Fibroblast of gingiva (primary cell): ENCODE measurements around the gene THEM4.

ENCODE experiments used
- DNase-seq: peaks from one replicate; pipeline ENCODE4 v3.0.0-alpha.2; 2011; ENCODE audit warnings: low read depth

THEM4 gene

DNA sequence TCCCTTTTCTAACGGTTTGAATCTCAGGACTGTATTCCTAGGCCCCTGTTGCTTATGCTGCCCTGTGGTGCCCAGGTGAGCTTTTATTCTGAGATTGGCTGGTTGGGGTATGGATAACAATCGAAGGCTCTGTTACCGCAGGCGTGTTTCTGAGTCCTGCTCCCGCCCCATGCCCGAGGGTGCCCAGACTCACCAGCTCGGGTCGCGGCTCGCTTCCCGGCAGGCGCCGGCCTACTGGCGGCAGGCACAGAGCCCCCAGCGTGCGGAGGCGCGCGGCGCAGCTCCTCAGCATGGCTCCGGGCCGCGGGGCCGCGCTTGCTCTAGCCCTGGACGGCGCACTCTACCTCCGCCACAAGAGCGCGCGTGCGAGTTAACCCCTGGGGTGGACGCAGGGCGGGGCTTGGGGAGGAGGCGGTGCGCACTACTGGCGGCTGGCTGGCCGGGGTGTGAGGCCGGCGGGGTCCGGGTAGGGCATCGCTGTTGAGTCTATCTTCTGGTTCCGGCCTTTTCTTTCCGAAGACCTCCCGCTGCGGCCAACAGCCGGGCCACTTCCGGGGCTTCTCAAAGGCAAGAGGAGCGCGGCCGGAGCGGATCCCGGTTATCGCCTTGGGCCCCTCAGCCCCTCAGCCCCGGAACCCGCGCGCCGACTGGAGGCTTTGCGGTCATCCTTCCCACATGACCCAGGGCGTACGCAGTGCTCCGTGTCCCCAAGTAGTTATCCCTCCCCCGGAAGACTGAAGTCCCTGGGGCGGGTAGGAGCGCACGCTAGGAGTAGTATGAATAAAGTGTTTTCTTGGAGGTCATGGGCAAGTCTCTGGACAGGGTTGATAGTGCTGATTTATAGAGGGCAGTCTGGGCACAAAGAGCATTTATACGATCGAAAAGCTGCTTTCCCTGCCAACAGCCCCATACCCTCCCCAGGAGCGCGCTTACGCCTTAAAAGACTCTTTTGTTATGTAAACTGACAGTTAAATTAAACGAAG lies at the start of gene THEM4:
THEM4 (minus strand) TSS at position 345 of the 983 bp plus-strand sequence; CDS start at position 292, 53 bp downstream.
- DNase-seq = peak; percentile 97

DNA sequence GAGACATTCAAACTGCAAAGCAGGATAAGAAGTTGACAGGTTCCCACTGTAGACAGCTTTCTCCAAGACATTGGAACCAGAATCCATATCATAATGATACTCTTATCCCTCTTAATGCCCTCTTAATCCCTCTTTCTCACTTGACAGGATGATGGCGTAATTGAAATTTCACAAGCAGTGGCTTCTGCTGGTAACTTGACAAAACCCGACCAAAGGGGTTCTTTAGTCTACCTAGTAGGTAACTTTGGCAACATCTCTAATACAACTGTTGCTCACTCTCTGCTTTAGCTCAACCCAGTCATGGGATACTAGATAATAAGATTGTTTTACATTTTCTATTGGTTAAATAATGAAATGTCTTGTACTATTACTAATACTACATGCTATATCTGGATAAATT lies 49.6 kb upstream of the THEM4 start:
- no peak for DNase-seq

DNA sequence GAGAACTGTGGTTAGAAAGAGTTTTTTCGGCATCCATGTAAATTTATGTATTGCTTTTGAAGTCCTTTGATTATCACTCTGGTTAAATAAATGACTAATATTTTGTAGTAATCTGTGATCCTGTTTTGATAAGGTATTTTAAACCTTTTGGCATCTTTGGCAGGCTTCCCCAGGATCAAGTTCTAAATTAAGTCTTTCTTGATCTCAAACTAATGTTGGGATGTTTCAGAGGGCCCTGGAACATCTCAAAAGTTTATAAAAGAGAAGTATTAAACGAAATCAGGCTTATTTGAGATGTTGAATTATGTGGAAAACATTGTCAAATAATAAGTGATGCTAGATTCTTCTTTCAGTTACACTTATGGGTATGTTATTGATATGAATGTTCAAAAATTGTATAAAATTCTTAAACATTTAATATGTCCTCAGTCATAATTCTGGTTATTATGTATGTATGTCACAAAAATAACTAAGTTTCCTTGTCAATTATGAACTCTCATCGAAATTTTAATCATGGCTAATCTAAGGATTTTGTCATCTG lies 47.7 kb upstream of the THEM4 start:
- no peak for DNase-seq

DNA sequence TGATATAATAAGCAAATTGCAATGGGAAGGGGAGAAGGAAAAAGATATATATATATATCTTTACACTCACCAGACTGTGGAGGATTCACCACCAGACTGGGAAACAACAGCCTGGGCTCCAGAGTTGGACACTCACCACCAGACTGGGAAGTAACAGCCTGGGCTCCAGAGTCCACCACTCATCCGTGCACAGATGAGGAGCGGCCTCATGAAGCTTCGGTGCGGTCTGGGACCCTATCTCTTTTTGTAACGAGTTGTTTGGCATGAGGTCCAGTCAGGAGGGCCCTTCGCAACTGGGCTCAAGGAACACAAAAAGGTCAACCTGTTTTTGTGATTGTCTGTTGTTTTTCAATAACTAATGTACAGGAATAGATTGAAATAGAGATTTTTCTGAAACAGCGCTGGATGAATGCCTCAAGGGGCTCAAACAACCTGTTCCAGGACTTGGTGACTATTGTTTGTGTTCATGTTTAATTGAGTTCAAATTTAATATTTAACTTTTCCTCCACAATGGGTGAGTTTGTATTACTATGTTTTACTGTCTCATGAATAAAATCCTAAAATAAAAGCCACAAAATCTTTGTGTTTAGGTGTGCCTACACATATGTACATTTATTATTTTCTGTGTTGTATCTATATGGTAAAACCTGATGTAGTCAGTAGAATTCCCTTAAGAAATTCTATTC lies 44.2 kb upstream of the THEM4 start:
- no peak for DNase-seq

DNA sequence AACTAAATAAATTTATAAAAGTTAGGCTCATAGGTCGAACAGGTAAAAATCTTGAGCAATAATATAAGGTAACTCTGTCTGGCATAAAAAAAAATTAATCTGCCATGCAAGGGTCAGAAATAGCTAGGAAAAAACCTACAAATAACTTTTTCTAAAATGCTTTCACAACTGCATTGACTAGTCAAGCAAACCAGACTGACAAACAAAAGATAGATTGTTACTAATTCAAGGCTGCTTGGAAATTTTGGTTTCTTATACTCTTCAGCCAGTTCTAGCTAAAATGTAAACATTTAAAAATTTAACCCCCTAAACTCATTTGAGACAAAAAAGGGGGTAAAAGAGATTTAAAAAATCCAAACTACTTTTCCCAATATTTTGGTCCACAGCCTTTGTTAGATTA lies 43.5 kb upstream of the THEM4 start:
- no peak for DNase-seq

DNA sequence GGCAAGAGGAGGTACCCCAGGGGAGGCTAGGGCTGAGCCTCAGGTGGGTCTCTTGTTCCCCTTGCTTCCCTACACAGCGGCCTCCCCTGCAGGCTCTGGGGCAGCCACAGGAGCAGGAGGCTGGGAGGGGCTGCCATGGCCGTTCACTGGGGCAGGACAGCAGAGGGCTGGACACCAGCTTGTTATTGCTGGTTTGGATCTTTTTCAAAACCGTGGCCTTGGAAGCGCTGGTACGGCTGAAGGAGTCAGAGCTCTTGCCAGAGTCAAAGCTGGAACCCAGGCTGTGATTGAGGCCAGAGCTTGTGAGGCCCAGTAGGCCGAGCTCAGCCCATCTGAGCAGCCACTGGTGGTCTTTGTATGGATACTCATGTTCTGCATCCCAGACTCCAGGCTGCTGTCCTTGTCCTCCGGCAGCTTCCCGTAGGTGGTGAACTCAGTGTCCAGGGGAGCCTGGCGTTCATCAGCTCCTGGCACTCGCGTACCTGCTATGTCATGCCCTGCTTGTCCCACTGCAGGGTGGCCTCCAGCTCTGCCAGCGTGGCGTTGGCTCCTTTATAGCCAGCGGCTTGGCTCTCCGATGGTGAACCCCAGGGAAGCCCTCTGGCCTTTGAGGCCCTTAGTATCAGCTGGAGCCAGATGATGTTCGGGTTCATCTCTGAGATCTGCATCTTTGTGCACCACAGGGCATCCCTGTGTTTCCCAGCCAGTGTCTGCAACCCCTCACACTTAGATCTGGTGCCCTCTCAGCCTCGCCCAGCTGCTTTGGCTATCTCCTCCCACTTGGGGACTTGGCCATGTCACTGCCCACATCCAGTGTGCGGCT lies 40.3 kb upstream of the THEM4 start:
- no peak for DNase-seq

DNA sequence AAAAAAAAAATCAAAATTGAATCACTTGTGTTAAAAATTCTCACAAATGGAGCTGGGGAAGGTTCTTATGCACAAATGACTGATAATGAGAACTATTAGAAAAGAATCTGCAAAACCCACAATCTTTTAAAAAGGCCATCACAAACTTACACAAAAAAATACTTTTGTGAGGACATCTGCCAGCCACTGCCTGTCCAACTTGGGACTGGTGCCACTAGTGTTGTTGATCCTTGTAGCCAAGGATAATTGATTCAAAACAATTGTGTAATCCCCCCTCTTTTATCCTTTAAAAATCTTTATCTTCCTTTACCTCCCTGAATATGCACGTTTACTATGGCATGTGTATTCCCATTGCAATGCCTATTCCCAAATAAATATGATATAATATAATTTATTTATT lies 39.2 kb upstream of the THEM4 start:
- DNase-seq = peak; percentile 34

DNA sequence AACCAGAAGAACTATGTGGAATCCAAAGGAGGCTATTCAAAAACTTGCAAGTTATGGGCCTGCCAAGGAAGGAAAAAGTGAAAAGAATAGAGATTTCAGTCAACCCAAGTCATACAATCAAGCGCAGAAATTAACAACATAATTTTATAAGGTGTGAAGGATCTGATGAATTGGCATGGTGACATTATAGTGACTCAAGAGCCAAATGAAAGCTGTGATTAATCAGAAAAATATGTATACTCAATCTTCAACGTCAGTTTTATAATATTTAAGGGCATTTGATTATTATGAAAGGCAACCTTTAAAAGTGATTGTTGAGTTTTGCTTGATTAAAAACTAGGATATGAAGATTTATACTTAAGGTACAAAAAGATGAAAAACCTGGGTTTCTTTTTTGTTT lies 37.8 kb upstream of the THEM4 start:
- no peak for DNase-seq

DNA sequence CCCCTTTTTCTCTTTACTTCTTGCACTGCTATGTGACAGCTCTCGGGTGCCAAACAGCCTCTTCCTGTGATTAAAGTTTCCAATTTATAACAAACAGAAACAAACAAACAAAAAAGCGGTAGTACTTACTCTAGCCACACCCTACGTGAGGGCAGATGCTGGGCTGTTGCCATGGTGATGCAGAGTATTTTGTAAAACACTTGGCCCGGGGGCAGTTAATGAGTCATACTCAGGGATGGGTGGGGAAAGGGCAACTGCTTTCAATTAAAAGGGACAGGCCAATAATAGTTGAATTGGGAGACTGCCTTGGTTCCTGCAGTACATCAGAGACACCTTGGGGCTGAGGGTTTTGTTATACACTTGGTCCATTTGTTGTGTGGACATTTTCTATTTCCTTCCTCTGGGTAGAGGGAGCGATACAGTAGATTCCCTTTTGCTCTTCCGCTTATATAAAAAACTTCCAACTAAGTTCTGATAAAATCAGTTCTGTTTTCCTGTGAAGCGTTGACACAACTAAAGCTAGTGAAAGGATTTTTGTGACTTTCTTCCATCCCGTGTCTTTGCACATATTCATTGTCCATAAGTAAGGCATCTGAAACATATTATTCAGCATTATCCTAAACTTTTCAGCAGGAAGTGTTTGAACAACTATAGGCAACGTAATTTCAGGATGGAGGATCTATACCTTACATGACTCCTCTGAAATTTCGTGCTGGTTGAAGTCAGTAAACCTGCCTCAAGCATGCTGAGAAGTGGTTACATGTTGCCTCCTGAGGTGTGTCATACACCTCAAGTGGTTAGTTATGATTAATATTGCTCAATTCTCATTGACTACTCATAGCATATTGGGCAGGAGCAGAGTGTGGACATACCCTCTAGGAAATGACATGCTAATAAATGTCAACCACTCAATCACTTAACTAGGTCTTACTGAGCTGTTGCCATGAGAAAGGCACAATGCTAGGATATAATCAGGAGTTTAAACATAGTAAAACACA lies 36.7 kb upstream of the THEM4 start:
- DNase-seq = peak; percentile 99

DNA sequence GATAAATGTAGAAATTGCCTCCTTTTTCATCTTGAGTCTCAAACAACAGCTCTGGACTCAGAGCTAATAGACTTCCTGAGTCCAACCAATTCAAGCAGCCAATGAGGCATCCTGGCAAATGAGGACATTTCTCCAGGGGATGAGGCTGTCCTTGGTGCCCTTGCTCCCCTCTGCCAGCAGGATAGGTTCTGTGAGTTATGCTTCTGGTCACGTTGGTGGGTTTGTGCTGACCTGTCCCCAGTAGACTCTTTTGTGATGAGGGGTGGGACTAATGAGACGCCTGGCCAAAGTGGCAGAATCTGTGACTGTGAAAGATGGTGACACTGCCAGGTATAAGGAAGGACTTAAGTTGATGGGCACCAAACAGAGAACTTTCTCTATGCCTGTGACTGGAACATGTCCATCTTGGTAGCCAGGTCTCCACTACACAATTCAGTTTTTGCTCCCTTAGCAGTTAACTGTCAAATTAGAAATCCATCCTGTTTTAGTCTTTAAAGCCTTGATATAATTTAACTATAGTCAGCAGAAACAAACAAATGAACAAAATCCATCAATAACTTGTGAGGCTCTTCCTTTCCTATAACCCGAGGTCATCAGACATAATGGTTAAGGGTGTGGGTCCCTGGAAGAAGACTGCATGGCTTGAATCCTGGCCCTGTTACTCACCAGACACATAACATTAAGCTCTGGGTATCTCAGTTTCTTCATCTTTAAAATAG lies 35.7 kb upstream of the THEM4 start:
- DNase-seq = no peak

DNA sequence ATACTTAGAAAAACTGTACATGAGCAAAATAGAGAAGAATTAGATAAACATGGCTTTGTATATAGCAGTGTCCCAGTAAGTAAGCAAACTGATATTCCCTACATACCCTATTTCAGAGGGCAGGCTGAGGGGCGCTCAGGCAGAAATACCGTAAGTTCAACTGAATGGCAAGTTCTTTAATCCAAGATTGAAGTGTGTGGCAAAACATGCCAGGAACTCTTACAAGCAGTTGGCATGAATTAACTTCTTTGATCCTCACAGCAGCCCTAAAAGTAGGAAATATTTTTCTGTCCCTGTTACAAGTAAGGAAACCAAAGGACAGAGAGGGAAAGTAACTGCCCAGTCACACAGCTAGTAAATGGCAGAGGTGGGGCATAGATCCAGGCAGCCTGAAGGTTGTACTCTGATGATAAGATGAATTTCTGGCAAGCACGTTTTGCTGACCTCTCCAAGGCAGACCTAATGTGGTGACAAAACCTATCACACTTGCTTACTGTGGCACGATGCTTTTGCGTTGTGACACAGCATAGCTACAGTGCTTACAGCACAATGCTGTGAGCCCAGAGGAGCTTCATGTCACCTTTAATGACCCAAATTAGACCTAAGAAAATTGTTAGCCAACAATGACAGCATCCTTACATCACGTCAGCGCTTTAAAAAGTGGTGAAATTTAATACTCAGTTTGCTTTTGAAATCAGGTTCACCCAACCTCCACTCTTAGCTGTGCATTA lies 35.0 kb upstream of the THEM4 start:
- peak; percentile 70 for DNase-seq

DNA sequence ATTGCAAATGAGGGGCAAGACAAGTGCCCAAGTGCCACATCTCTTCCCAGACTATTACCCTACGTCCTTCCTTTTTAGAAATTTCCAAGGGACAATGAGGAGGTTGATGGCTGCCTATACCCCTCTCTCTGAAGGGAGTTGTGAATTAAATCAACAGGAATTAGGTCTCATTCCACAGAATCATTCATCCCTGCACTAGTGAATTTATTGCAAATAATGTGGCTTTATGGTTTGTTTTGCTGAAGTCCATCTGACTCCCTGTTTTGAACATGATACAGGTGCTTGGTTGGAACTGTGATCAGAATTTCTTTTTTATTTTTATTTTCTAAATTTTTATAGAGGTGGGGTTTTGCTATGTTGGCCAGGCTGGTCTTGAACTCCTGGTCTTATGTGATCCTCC lies 34.3 kb upstream of the THEM4 start:
- no peak for DNase-seq

DNA sequence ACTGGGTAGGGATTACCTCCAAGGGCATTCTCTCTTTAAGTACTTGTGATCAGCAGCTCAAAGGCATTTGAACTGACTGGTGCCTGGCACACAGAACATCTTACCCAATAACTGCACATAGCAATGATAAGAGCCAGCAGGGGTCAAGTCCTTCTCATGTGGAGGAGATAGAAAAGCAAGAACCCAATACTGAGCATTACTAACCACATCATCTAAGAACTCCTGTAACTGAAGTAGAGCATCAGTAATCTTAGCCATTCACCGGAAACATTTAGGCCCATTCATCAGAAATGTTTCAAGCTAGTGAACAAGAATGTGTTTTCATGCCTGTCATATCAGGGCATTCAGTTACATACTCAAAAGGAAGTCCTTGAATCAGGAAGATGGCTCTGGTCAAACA lies 33.6 kb upstream of the THEM4 start:
- DNase-seq = peak; percentile 62

DNA sequence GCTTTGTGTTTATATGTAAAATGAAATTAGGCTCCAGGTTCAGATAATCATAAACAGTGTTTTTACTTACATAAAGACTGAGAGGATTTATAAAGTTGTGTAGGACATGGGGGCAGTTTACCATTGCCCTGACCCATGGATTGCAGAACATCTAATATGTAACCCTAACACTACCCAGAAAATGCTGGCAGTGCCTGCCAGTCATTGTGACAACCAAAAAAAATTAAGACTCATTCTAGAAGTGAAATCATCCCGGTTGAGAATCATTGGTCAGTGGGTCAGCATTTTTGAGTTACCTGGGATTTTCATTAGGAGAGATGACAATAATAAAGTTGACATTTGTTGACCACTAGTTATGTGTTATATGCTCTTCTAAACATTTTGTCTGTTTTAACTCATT lies 31.2 kb upstream of the THEM4 start:
- no peak for DNase-seq

DNA sequence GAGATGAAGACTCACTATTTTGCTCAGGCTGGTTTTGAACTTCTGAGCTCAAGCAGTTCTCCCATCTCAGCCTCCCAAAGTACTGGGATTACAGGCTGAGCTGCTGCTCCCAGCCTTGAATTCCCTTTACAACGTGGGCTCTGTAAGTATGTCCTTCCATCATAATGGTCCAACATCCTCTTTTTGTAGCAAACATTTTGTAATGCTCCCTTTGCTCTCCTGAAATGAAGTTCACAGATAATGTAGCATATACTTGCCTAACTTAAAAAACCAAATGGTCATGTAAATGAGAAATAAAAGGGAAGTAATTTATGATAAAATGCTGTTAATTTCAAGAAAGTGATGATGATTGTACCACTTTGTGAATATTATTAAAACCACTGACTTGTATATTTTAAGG lies 30.5 kb upstream of the THEM4 start:
- DNase-seq = no peak

DNA sequence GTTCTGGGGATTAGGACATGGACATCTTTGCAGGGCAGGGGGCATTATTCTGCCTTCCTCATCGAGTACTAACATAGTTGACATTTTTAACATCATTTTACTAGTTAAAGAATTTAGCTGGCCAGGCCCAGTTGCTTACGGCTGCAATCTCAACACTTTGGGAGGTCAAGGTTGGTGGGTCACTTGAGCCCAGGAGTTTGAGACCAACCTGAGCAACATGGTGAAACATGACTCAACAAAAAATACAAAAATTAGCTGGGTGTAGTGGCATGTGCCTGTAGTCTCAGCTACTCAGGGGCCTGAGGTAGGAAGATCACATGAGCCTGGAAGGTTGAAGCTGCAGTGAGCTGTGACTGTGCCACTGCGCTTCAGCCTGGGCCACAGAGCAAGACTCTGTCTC lies 29.8 kb upstream of the THEM4 start:
- no peak for DNase-seq

DNA sequence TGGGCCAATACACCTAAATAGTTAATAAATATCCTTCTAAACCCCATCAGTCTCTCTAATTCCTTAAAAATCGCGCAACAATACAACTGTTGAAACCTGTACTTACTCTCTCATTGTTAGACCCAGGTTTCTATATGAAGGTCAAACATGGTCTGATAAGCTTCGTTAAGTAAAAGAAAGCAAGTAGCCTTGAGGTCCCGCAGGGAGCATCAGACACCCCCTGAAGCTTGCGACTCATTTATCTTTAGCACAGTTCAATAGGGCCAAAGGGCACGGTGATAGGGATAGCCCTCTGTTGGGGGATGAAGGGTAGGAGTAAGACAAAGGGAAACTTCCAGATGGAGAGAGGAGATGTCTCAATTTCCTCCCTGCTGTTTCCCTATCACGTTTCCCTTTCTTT lies 27.3 kb upstream of the THEM4 start:
- DNase-seq = no peak

DNA sequence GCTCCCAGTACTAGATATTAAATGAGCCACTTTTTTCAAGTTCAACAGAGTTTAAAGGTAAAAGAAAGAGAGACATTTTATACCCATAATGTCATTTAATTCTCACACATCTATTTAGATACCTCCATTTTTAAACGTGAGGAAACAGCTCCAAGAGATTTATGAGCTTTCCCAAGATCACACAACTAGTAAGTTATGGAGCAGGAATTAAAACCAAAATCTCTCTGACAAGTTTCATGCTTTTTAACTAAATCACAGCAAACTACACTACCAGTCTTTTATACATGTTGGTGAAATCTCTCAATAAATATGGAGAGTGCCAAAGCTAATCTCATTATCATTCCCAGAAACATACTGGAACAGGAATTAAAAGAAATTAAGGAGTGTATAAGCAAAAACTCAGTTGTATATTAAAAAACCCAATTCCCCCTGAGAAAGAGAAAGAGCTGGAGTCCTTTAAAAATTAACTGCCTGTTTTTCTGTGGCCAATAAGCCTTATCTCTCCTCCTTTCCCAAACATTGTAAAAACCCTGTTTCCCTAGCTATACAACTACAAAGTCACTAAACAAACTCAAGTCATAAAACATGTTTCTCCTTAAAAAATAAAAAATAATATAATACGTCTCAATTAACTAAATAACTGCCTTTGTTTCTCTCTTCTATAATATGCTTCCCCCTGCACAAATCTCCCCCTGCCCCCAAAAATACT lies 26.7 kb upstream of the THEM4 start:
- DNase-seq = no peak

DNA sequence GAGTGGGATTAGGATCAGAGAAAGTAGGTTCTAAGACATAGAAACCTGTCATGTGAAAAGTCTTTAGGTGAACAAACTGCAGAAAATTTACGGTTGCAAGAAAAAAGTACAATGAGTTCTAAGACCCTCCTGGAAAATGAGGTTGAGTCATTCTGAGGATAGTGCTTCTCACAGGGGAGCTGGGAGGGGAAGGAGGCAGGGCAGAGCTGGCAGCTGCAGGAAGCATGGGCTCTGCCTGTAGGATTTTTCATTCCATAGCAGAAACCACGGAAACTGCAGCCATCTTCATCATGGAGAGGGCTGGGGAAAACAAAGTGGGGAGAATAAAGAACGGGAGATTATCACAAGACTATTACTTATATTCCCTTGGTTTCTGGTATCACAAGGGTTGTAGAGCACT lies 25.8 kb upstream of the THEM4 start:
- no peak for DNase-seq
